Caco-2 (cell line): ENCODE results near the gene ATG13. TPM values are rescaled to one million over a fixed set of nuclear protein-coding genes. Genes with fewer than 3 reads are reported as not detected.
A peak's percentile ranks its signal among the peaks of the same experiment; 100 is the strongest.

Experiments
- BruUV-seq: library from RNA; stranded (reverse); fragments of 400-500 nt; replicated peaks from 2 replicates; lab custom pipeline; 2021; lab: Mats Ljungman, UMichigan
- CTCF ChIA-PET: fragments of 300-600 bp; sonication (Branson Sonifier 250); formaldehyde crosslinking; loops from one replicate; lab custom pipeline; 2022; ENCODE audit warnings: antibody characterized with exemption; lab: Charles Lee
- POLR2A ChIA-PET: fragments of 300-600 bp; sonication (Branson Sonifier 250); formaldehyde crosslinking; loops from one replicate; lab custom pipeline; 2022; ENCODE audit warnings: antibody characterized with exemption; lab: Charles Lee
- DNase-seq, 2 experiments: peaks; one replicate each; pipeline versions ENCODE4 v3.0.0 to v3.0.0-alpha.2; 2020 to 2022
- H3K27me3 ChIP-seq: replicated peaks from 2 replicates; pipeline ENCODE4 v1.6.0; 2011; ENCODE audit warnings: low read length; ENCODE audit not compliant: control insufficient read depth, insufficient read depth
- H3K36me3 ChIP-seq: 2 replicates; pipeline ENCODE4 v1.5.1; 2011; ENCODE audit warnings: low read length; ENCODE audit not compliant: control insufficient read depth, insufficient read depth
- H3K4me1 ChIP-seq: fragments of 250-450 bp; sonication (Bioruptor Pico); 2 replicates; pipeline ENCODE4 v1.5.1; 2020; ENCODE audit warnings: mild to moderate bottlenecking
- H3K4me3 ChIP-seq: 2 replicates; pipeline ENCODE4 v1.5.1; 2011; ENCODE audit warnings: low read depth, mild to moderate bottlenecking, control low read depth, low read length
- H3K9me3 ChIP-seq: fragments of 250-450 bp; sonication (Bioruptor Pico); 2 replicates; pipeline ENCODE4 v1.5.1; 2020; ENCODE audit warnings: mild to moderate bottlenecking, moderate library complexity
- H3K27ac Mint-ChIP-seq: one replicate; pipeline ENCODE4 v1.8.0; 2022; ENCODE audit warnings: mixed read lengths; ENCODE audit not compliant: unreplicated experiment
- H3K27me3 Mint-ChIP-seq: one replicate; pipeline ENCODE4 v1.8.0; 2022; ENCODE audit warnings: mixed read lengths; ENCODE audit not compliant: insufficient read depth, unreplicated experiment
- H3K36me3 Mint-ChIP-seq: one replicate; pipeline ENCODE4 v1.8.0; 2022; ENCODE audit warnings: mild to moderate bottlenecking, mixed read lengths; ENCODE audit not compliant: insufficient read depth, unreplicated experiment
- H3K4me1 Mint-ChIP-seq: one replicate; pipeline ENCODE4 v1.8.0; 2022; ENCODE audit warnings: low read depth, mixed read lengths; ENCODE audit not compliant: unreplicated experiment
- H3K4me3 Mint-ChIP-seq: one replicate; pipeline ENCODE4 v1.8.0; 2022; ENCODE audit warnings: mild to moderate bottlenecking, moderate library complexity, mixed read lengths; ENCODE audit not compliant: unreplicated experiment
- H3K9me3 Mint-ChIP-seq: one replicate; pipeline ENCODE4 v1.8.0; 2022; ENCODE audit warnings: mixed read lengths; ENCODE audit not compliant: unreplicated experiment
- intact Hi-C: fragments of 100-400 bp; cut with micrococcal nuclease; formaldehyde crosslinking; loops from one replicate; pipeline ENCODE4 v1.10.0; 2022; ENCODE audit not compliant: unreplicated experiment
- total RNA-seq: library from RNA; stranded (reverse); gene quantifications from 2 replicates; pipeline ENCODE4 v1.2.3, GENCODE V29; 2022
- TF ChIP-seq, protein P1 (sequence below), 2 experiments: fragments of 200-600 bp in 1 of 2; IDR thresholded peaks; 1 replicate in 1 of 2; 2 replicates in 1 of 2; pipeline versions ENCODE4 v1.5.1 to v1.8.0; 2011 to 2022; ENCODE audit warnings: antibody characterized with exemption in 1 of 2, control low read depth in 1 of 2, inconsistent platforms in 1 of 2, low read depth in 1 of 2, low read length in 1 of 2, mild to moderate bottlenecking in 1 of 2, moderate library complexity in 1 of 2; ENCODE audit not compliant: insufficient read depth in 1 of 2, severe bottlenecking in 1 of 2, unreplicated experiment in 1 of 2

ATG13 gene
- total RNA-seq, 1 experiment from 2014 or later = 101 TPM

DNA sequence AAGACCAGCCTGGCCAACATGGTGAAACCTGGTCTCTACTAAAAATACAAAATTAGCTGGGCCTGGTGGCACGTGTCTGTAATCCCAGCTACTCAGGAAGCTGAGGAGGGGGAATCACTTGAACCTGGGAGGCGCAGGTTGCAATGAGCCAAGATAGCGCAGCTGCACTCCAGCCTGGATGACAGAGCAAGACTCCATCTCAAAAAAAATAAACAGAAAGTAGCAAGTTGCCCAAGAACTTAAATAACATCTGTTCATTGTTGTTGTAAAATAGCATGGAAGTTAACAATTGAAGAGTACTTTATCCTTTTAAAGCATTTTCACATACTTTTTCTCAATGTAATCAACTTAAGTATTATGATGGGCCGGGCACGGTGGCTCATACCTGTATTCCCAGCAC lies 29.2 kb upstream of the ATG13 start:
- no peaks in the 10 kb centered on the region for H3K27me3 ChIP-seq
- Mint-ChIP-seq H3K27ac (no peak overlapping the region), H3K27me3 (no peaks in the 10 kb centered on the region), H3K4me3 (no peak overlapping the region), H3K9me3 (no peaks in the 10 kb centered on the region), H3K4me1 (peaks cover 17% of the 10 kb centered on the region), H3K36me3 (no peaks in the 10 kb centered on the region)
- intact Hi-C loops = no loop called here
- ChIA-PET CTCF (no interaction called here), POLR2A (no interaction called here)
- no TSS peak for BruUV-seq
- DNase-seq = no peak
- no peak overlapping the region for H3K4me3 ChIP-seq
- peaks cover 23% of the 10 kb centered on the region for H3K4me1 ChIP-seq
- TF ChIP-seq, protein P1, sequence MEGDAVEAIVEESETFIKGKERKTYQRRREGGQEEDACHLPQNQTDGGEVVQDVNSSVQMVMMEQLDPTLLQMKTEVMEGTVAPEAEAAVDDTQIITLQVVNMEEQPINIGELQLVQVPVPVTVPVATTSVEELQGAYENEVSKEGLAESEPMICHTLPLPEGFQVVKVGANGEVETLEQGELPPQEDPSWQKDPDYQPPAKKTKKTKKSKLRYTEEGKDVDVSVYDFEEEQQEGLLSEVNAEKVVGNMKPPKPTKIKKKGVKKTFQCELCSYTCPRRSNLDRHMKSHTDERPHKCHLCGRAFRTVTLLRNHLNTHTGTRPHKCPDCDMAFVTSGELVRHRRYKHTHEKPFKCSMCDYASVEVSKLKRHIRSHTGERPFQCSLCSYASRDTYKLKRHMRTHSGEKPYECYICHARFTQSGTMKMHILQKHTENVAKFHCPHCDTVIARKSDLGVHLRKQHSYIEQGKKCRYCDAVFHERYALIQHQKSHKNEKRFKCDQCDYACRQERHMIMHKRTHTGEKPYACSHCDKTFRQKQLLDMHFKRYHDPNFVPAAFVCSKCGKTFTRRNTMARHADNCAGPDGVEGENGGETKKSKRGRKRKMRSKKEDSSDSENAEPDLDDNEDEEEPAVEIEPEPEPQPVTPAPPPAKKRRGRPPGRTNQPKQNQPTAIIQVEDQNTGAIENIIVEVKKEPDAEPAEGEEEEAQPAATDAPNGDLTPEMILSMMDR (IDR thresholded peaks at IDR 0.05; ENCODE audit: insufficient read depth in 1 of 2, low read depth in 1 of 2, low read length in 1 of 2, severe bottlenecking in 1 of 2, unreplicated experiment in 1 of 2) = no peak
- H3K9me3 ChIP-seq = no peaks in the 10 kb centered on the region
- H3K36me3 ChIP-seq = no peaks in the 10 kb centered on the region; the same call in 1 of the 2 replicates

DNA sequence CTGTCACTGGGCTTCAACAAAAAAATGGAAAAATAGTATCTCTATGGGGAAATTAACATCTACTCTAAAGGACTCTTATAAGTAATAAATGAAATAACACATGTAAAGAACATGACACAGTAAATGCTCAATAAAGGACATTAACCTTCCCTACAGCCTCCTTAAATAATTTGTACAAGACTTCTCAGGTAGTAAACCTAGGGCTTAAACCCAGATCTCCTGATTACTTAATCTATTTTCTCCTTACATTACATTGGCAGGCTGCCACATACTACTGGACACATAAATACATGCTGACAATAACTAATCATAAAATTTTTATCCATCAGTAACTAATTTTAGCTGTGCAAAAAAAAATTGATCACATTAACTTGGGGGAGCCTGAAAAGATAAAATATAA lies 28.4 kb upstream of the ATG13 start:
- Histone ChIP-seq H3K4me1 (peaks cover 23% of the 10 kb centered on the region), H3K27me3 (no peaks in the 10 kb centered on the region), H3K4me3 (no peak overlapping the region), H3K9me3 (no peaks in the 10 kb centered on the region), H3K36me3 (no peaks in the 10 kb centered on the region; the same call in 1 of the 2 replicates)
- H3K9me3 Mint-ChIP-seq = no peaks in the 10 kb centered on the region
- BruUV-seq = no TSS peak
- H3K4me1 Mint-ChIP-seq = peaks cover 17% of the 10 kb centered on the region
- no peak for DNase-seq
- no peak overlapping the region for H3K27ac Mint-ChIP-seq
- intact Hi-C loops = no loop called here
- TF ChIP-seq, protein P1 (IDR thresholded peaks at IDR 0.05; ENCODE audit: insufficient read depth in 1 of 2, low read depth in 1 of 2, low read length in 1 of 2, severe bottlenecking in 1 of 2, unreplicated experiment in 1 of 2) = no peak
- H3K4me3 Mint-ChIP-seq = no peak overlapping the region
- CTCF ChIA-PET = no interaction called here
- H3K36me3 Mint-ChIP-seq = peaks cover 7% of the 10 kb centered on the region
- POLR2A ChIA-PET = no interaction called here
- no peaks in the 10 kb centered on the region for H3K27me3 Mint-ChIP-seq

DNA sequence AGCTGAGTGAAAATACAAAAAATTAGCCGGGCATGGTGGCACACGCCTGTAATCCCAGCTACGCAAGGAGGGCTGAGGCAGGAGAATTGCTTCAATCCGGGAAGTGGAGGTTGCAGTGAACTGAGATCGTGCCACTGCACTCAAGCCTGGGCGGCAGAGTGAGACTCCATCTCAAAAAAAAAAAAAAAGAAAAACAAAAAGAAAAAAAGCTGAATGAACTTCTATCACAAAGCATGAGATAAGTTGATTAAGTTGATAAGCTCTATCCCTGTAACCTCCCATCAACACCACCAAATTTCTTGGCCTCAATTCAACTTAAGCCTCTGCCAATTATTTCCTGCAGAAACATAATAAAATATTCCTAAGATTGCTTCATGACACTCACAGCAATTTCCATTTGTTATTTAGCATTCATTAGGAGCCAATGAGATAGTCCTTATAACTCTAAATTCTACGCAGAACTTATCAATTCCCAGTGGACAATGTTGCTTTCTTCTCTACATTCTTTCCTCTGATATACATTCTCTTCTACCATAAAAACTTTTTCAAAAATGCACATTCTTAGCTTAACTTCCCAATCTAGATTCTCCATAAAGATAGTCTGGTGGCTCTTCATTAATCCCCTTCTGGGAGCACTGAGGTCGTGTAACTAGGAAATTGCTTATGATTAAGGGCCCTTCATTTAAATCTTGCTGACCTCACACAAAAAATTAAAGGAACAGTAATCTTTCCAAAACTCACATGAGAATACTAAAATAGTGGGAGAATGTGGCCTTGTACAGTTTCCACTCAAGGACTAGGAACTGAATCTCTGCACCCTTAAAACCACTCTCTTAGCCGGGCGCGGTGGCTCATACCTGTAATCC lies 26.4 kb upstream of the ATG13 start:
- BruUV-seq = TSS peak; percentile 22
- no peaks in the 10 kb centered on the region for H3K9me3 Mint-ChIP-seq
- DNase-seq = no peak
- no peaks in the 10 kb centered on the region for H3K9me3 ChIP-seq
- intact Hi-C loops = no loop called here
- H3K4me1 Mint-ChIP-seq = peaks cover 23% of the 10 kb centered on the region
- POLR2A ChIA-PET = interaction anchor here (0.7 to 1.1 kb wide), 2 partner anchors 37 to 60 kb away, joined by 3 to 5 read pairs; no protein-coding TSS in a partner anchor
- H3K4me1 ChIP-seq = peaks cover 27% of the 10 kb centered on the region
- no peaks in the 10 kb centered on the region for H3K36me3 ChIP-seq
- H3K36me3 Mint-ChIP-seq = peaks cover 7% of the 10 kb centered on the region
- H3K27ac Mint-ChIP-seq = peak overlapping the region; percentile 12
- no peaks in the 10 kb centered on the region for H3K27me3 Mint-ChIP-seq
- no peaks in the 10 kb centered on the region for H3K27me3 ChIP-seq
- peak overlapping the region; percentile 5 for H3K4me3 Mint-ChIP-seq
- CTCF ChIA-PET = no interaction called here
- TF ChIP-seq, protein P1 (IDR thresholded peaks at IDR 0.05; ENCODE audit: insufficient read depth in 1 of 2, low read depth in 1 of 2, low read length in 1 of 2, severe bottlenecking in 1 of 2, unreplicated experiment in 1 of 2) = no peak
- no peak overlapping the region for H3K4me3 ChIP-seq
